ENCODE results near the gene HIC1. TPM values are rescaled to one million over a fixed set of nuclear protein-coding genes. Genes with fewer than 3 reads are reported as not detected.
A peak's percentile ranks its signal among the peaks of the same experiment; 100 is the strongest.

HIC1 gene
- polyA plus RNA-seq, 3 donors = 0.13 to 14.2 (median 0.30) TPM

DNA sequence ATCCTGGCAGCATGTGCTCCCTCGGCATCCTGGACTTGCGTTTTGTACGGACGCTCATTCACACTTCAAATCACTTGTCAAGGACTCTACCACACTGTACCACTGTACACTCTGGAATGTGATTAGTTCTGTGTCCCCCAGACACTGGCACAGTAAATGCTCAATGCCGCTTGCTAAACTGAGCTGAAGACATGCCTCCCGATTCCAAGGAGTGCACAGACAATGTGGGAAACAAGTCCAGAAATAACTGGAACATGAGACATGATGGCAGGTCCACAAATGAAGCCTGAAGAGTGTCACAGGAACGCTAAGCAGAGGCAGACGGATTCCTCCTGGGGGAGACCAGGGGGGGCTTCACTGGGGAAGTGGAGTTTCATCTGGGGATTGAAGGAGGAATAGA, 22.1 kb downstream of the HIC1 start:
- Mint-ChIP-seq H3K36me3 (peaks cover 61 to 68% of the 10 kb centered on the region in 2 donors), H3K27me3 (ENCODE audit: low read depth in 3 of 3) (peaks cover 4 to 7% (median 5%) of the 10 kb centered on the region in 3 donors), H3K9me3 (peaks cover 0 to 5% (median 0%) of the 10 kb centered on the region in 7 donors), H3K4me1 (peaks cover 23% of the 10 kb centered on the region), H3K4me3 (no peak overlapping the region), H3K27ac (no peak overlapping the region)
- Histone ChIP-seq H2AFZ (ENCODE audit: insufficient read depth, low read depth, low read length, poor library complexity, severe bottlenecking) (no peak overlapping the region), H3K79me2 (ENCODE audit: insufficient read depth, low read length) (no peaks in the 10 kb centered on the region), H3K27me3 (ENCODE audit: control insufficient read depth in 2 of 2, insufficient read depth in 2 of 2, low read length in 2 of 2) (no peaks in the 10 kb centered on the region), H3K36me3 (replicated peaks in 1 of 2; ENCODE audit: control insufficient read depth in 1 of 2, insufficient read depth in 2 of 2, low read length in 2 of 2) (peaks cover 16 to 38% of the 10 kb centered on the region in 2 donors), H3K27ac (ENCODE audit: low read depth in 1 of 2, low read length in 2 of 2) (no peak overlapping the region), H3K9ac (ENCODE audit: insufficient read depth, low read length, poor library complexity, severe bottlenecking) (no peak overlapping the region), H3K4me3 (replicated peaks in 1 of 3; ENCODE audit: low read depth in 2 of 3, low read length in 3 of 3) (no peak overlapping the region), H3K9me3 (replicated peaks in 1 of 2; ENCODE audit: control insufficient read depth in 1 of 2, insufficient read depth in 1 of 2, low read length in 2 of 2) (no peaks in the 10 kb centered on the region), H3K4me2 (replicated peaks; ENCODE audit: extremely low read depth, low read length, poor library complexity, severe bottlenecking) (no peak overlapping the region), H3K4me1 (ENCODE audit: control insufficient read depth in 1 of 2, insufficient read depth in 2 of 2, low read length in 2 of 2) (peaks cover 18 to 25% of the 10 kb centered on the region in 2 donors), H4K20me1 (ENCODE audit: insufficient read depth, low read length) (no peaks in the 10 kb centered on the region)
- TF ChIP-seq, protein P1, sequence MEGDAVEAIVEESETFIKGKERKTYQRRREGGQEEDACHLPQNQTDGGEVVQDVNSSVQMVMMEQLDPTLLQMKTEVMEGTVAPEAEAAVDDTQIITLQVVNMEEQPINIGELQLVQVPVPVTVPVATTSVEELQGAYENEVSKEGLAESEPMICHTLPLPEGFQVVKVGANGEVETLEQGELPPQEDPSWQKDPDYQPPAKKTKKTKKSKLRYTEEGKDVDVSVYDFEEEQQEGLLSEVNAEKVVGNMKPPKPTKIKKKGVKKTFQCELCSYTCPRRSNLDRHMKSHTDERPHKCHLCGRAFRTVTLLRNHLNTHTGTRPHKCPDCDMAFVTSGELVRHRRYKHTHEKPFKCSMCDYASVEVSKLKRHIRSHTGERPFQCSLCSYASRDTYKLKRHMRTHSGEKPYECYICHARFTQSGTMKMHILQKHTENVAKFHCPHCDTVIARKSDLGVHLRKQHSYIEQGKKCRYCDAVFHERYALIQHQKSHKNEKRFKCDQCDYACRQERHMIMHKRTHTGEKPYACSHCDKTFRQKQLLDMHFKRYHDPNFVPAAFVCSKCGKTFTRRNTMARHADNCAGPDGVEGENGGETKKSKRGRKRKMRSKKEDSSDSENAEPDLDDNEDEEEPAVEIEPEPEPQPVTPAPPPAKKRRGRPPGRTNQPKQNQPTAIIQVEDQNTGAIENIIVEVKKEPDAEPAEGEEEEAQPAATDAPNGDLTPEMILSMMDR (IDR thresholded peaks at IDR 0.05) = no peak
- intact Hi-C loops (cut with micrococcal nuclease) = no loop called here
- 93% methylated on average over 8 of the region's 8 CpGs for WGBS (ENCODE audit: insufficient coverage)
- DNase-seq = no peak

GRCh38 chr17:2081564-2081963, 26.7 kb downstream of the HIC1 start:
- peaks cover 75 to 77% of the 10 kb centered on the region in 2 donors for H3K36me3 Mint-ChIP-seq
- no peak overlapping the region for H3K27ac ChIP-seq (ENCODE audit: low read depth in 1 of 2, low read length in 2 of 2)
- H3K4me1 Mint-ChIP-seq = peaks cover 44% of the 10 kb centered on the region
- no peak overlapping the region for H3K9ac ChIP-seq (ENCODE audit: insufficient read depth, low read length, poor library complexity, severe bottlenecking)
- H3K79me2 ChIP-seq (ENCODE audit: insufficient read depth, low read length) = no peaks in the 10 kb centered on the region
- H3K27me3 Mint-ChIP-seq (ENCODE audit: low read depth in 3 of 3) = peaks cover 9 to 28% (median 24%) of the 10 kb centered on the region in 3 donors
- no peak overlapping the region for H3K4me2 ChIP-seq (replicated peaks; ENCODE audit: extremely low read depth, low read length, poor library complexity, severe bottlenecking)
- intact Hi-C loops (cut with micrococcal nuclease) = loop anchor here in 1 of 2 donors (5.0 kb wide), 1 partner anchor 41 kb away; no protein-coding TSS in a partner anchor
- H2AFZ ChIP-seq (ENCODE audit: insufficient read depth, low read depth, low read length, poor library complexity, severe bottlenecking) = no peak overlapping the region
- DNase-seq = no peak
- H3K4me1 ChIP-seq (ENCODE audit: control insufficient read depth in 1 of 2, insufficient read depth in 2 of 2, low read length in 2 of 2) = peaks cover 43 to 50% of the 10 kb centered on the region in 2 donors
- peak overlapping the region in 3 of 7 donors; percentile 43 to 83 (median 47) for H3K27ac Mint-ChIP-seq
- peaks cover 0 to 6% of the 10 kb centered on the region in 2 donors for H3K27me3 ChIP-seq (ENCODE audit: control insufficient read depth in 2 of 2, insufficient read depth in 2 of 2, low read length in 2 of 2)
- H3K4me3 Mint-ChIP-seq = peak overlapping the region in 1 of 2 donors; percentile 38
- H3K9me3 ChIP-seq (replicated peaks in 1 of 2; ENCODE audit: control insufficient read depth in 1 of 2, insufficient read depth in 1 of 2, low read length in 2 of 2) = no peaks in the 10 kb centered on the region
- H3K9me3 Mint-ChIP-seq = peaks cover 0 to 3% (median 0%) of the 10 kb centered on the region in 7 donors
- WGBS (ENCODE audit: insufficient coverage) = 99% methylated on average over 7 of the region's 9 CpGs
- no peaks in the 10 kb centered on the region for H4K20me1 ChIP-seq (ENCODE audit: insufficient read depth, low read length)
- TF ChIP-seq, protein P1 (IDR thresholded peaks at IDR 0.05) = no peak
- H3K36me3 ChIP-seq (replicated peaks in 1 of 2; ENCODE audit: control insufficient read depth in 1 of 2, insufficient read depth in 2 of 2, low read length in 2 of 2) = peaks cover 16 to 48% of the 10 kb centered on the region in 2 donors
- no peak overlapping the region for H3K4me3 ChIP-seq (replicated peaks in 1 of 3; ENCODE audit: low read depth in 2 of 3, low read length in 3 of 3)
